Heart left ventricle (tissue), 13 donors: ENCODE measurements around the gene C4B.
"Not testable (repeated sequence)": the region's sequence is repeated elsewhere in the genome, so short reads cannot be mapped to it uniquely, and the experiment has no call there.

Source experiments
- CTCF ChIP-seq, 12 donors: fragments of 200-600 bp; sonication (generic) in 4 of 12; IDR thresholded peaks; one replicate each; pipeline versions ENCODE4 v1.5.0 to v1.8.0; 2018 to 2022; ENCODE audit warnings: antibody characterized with exemption in 12 of 12, mild to moderate bottlenecking in 5 of 12
- POLR2A ChIP-seq, 2 donors: fragments of 450-650 bp; IDR thresholded peaks; one replicate each; pipeline ENCODE4 v1.6.1; 2017; ENCODE audit warnings: antibody characterized with exemption in 2 of 2, mild to moderate bottlenecking in 2 of 2, moderate library complexity in 2 of 2
- donor health status: ischemic (EF 13 %, LVEDD 7.1; RV severe dilation, severe dysfunction).
- donor health status: DM: no; HTN: yes; CAD: no.
- donor health status: DM: no; HTN: no; CAD: no.
- donor health status: ischemic (EF 25% LVEDD 6.9; RV normal size, moderate dysfunction).
- donor health status: ischemic (EF 25% LVEDD 5.7; RV mildly dilated, moderate dysfunction).
- donor health status: ischemic (EF 35%, LVEDD 5.7; RV mildly dilated, moderate dysfunction).
- donor health status: nonischemic (EF 11% LVEDD 7.7; RV severe dilation, severe dysfunction).
- donor health status: DM: yes; HTN: yes; CAD: no.
- donor health status: PGD.
- donor health status: ischemic (EF 29% LVEDD 5.4; RV normal size, mild dysfunction).
- donor health status: nonischemic (EF 23%, LVEDD 6.1; RV moderate dilation, normal function).

- TF ChIP-seq CTCF, POLR2A (IDR thresholded peaks at IDR 0.05): not testable (repeated sequence)
Observed at GRCh38 chr6:32010856-32011530, 3.6 kb upstream of the C4B start.
